Activated CD8-positive, alpha-beta memory T cell treated with anti-CD3 and anti-CD28 coated beads, Interleukin-2, amount 50 U/mL, for 48 hours (primary cell): ENCODE results near the gene ADCY4.
"Not testable (repeated sequence)": the region's sequence is repeated elsewhere in the genome, so short reads cannot be mapped to it uniquely, and the experiment has no call there.

Experiments used
- DNase-seq: peaks from one replicate; pipeline ENCODE4 v3.0.0-alpha.2; 2020

Gene ADCY4

DNA sequence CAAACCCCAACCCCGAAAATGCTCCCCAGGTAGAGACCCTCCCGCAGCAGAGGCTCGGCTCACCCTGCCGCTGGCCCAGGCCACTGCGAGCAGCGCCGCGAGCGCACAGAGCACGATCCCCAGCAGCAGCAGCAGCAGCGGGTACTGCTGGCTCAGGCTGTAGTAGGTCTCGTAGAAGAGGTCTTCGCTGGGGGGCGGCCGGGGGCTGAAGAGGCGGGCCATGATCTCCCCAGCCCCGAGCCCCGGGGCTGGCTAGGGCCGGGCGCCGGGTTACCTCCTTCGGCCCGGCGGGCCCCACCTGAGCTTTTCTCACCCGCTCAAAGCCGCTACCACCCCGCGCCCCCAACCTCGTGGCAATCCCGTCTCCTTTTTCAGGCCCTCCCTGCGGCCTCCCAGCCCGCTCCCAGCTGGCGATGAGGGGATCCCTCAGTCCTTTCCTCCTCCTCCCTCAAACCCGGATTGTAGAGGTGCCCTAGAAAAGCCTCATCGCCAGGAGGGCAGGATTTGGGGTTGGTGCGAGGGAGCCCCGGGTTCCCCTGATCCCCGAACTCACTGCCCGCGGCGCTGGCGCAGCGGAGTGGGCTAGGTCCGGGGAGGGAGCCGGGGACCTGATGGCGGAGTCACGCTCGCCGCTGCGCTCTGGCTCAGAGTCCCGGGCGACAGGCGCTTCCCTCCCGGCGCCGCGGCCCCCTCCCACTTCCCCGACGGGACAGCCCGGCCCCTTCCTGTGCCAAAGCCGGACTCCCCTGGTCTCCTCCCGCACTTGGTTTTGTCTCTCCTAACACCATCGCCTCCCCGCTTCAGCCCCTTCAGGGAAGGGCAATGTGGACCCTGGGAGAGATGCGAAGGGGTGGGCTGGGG is at the start of gene ADCY4:
Gene ADCY4 (minus strand): TSS at position 641 of the 861 bp plus-strand sequence. CDS start 419 bp downstream, at position 222.
- DNase-seq: no peak

GRCh38 chr14:24384169-24384568 is 49.3 kb upstream of the ADCY4 start:
- no peak for DNase-seq

GRCh38 chr14:24382064-24382371 is 47.1 kb upstream of the ADCY4 start:
- no peak for DNase-seq

DNA sequence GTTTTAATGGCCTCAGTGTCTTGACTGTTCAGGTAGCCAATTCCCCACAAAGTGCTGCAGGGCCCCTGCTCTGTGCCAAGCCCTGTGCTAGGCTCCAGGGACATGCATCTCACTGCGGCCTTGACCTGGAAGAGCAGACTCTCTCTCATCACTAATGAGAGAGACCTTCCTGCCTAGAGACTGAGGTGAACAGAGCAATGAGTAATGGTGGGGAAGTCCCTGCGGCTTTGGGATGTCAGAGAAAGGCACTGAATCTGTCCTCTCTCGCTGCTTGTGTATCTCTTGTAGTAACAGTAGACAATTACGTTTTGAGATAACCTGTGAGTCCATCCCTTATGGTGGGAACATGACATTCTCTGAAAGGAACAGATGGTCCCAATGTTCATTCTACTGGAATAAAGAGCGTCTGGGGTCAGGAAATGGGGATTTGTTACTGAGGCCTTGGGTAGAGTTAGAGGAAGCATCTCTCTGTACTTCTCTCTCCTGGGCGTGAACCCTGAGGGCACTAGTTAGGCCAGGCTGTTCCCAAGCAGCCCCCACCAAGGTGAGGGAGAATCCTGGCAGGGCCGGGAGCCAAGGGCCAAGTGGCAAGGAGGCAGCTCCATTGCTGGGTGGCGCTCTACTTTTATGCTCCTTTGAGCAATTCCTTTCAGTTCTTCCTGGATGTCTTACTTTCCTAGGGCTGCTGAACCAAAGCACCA is 46.6 kb upstream of the ADCY4 start:
- DNase-seq: no peak

DNA sequence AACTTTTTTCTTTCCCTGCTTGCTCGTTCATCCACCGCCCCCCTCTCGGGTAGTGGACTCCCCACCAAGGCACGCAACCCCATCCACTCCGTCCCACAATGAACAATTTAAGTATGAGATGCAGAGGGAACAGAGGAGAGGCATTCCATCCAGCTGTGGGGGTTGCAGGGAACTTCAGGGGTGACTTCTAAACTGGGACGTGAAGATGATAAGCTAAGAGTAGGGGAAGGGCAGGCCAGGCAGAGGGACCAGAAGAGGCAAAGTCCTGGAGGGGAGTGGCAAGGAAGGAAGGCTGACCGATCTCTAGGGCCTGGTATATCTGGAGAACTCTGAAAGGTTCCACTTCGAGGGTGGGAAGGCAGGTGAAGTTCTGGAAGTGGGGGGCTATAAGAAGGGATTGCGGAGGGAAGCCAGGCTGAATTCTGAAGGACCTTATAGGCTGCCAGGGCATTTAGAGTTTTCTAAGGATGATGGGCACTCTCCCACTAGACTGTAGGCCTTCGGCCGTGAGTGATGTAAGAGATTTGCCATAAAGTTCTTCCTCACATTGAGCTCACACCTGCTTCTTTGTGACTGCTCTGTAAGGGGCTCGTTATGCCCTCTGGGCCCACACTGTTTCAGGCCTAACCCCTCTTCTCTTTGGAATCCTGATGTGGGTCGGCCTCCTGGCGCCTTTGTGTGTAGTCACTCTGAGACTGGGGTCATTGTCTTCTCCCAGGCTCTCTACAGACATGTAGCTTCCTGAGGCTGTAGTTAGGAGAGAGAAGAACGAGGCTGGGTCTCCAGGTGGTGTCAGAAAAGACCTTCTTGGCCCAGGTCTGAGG is 45.2 kb upstream of the ADCY4 start:
- DNase-seq: no peak

DNA sequence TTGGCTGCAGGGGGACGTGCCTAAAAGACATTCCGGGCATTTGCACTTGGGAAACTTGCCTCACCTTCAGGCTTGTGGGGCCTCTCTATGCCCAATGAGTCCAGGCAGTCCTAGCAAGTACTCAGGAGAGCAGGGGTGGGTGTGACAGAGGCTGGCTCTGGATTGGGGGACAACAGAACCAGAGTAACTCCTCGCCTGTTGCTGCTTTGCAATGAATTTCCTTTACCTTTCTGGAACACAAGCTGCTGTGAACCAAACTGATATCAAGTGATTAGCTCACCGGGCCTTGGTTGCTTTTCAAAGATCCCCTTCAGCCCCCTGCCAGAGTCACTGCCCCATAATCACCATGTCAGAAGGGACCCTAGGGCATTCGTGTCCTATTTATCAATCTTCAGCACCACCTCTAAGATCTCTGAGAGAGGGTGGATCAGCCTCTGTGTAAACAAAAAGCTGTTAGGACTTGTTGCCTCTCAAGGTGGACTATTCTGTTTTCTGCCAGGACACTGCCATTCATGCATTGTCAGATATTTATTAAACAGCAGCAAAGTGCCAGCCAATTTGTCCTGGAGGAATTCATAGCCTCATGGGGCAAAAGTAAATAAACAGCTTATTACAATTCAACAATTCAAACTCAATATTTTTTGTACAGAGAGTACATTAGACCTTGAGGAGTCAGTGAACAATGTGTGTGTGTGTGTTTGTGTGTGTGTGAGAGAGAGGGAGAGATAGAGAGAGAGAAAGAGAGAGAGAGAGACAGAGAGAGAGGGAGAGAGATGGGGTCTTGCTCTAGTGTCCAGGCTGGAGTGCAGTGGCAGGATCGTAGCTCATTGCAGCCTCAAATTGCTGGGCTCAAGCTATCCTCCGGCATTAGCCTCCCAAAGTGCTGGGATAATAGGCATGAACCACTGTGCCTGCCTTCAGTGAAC is 44.4 kb upstream of the ADCY4 start:
- DNase-seq: no peak

DNA sequence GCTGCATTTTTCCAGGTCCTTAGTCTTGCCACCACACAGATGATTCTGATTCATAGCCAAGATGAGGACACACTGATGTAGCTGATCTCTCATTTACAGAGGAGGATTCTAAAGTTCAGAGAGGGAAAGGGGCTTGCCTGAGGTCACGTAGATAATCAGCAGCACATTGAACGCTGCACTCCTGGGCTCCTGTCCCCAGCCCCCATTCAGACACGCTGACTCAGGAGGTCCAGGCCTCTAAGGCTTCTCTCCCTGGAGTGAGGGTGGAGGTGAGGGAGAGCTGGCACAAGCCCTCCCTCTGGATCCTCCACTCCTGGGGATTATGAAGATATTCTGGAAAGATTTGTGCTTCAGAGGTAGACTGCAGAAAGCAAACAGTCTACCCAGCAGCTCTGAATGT is 43.5 kb upstream of the ADCY4 start:
- DNase-seq: no peak

DNA sequence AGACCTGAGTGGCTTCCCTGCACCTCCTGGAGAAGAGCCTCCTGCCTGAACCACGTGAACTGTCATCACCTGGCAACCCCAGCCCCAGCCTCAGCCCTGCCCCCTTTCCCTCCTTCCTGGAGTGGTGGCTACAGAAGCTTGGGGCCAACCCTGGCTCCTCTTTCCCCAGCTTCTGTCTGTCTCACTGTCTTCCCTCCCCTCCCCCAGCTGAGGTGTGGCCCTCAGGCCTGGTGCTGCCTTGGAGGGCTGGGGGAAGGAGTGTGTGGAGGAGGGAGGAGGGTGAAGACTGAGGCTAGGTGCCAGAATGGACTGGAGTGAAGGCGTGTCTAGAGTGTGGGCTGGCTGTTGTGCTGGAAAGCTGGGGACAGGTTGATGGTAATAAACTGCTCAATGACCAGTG is 42.8 kb upstream of the ADCY4 start:
- no peak for DNase-seq

- no peak for DNase-seq
Observed at GRCh38 chr14:24377126-24377525, 42.3 kb upstream of the ADCY4 start.

DNA sequence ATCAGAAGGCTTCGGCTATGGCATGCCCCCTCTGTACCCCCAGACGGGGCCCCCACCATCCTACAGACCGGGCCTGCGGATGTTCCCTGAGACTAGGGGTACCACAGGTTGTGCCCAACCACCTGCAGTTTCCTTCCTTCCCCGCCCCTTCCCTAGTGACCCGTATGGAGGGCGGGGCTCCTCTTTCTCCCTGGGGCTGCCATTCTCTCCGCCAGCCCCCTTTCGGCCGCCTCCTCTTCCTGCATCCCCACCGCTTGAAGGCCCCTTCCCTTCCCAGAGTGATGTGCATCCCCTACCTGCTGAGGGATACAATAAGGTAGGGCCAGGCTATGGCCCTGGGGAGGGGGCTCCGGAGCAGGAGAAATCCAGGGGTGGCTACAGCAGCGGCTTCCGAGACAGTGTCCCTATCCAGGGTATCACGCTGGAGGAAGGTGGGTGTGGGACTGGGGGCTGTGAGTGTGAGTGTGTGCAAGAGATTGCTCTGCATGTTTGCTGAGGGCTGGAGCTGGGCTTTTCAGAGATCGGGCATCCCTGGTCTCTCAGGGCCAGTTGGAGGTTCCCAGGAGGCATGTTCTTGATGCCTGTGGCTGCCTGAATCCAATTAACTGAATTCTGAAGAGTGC is 41.7 kb upstream of the ADCY4 start:
- DNase-seq: no peak

GRCh38 chr14:24372701-24373416 is 38.0 kb upstream of the ADCY4 start:
- no peak for DNase-seq

GRCh38 chr14:24371605-24372004 is 36.7 kb upstream of the ADCY4 start:
- not testable (repeated sequence) for DNase-seq

DNA sequence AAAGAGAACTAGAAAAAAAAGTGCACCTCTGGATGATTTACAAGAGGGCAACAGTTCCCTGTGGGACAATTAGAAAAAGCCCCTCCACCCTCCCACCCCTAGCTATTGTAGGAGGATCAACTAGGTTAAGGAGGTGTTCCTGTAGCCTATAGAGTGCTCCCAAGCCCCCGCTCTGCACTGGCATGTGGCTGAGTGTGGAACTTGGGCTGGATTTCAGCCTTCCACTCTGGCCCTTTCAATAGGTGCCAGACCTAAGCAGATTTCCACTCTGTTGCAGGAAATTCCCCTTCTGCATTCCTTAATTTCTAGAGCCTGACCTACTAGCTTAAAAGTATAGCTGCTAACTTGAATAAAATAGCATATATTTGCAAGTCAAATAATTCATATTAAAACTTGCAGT is 35.9 kb upstream of the ADCY4 start:
- DNase-seq: no peak

- no peak for DNase-seq
Observed at GRCh38 chr14:24369907-24370687, 35.2 kb upstream of the ADCY4 start.

- no peak for DNase-seq
Observed at GRCh38 chr14:24369463-24369862, 34.6 kb upstream of the ADCY4 start.

DNA sequence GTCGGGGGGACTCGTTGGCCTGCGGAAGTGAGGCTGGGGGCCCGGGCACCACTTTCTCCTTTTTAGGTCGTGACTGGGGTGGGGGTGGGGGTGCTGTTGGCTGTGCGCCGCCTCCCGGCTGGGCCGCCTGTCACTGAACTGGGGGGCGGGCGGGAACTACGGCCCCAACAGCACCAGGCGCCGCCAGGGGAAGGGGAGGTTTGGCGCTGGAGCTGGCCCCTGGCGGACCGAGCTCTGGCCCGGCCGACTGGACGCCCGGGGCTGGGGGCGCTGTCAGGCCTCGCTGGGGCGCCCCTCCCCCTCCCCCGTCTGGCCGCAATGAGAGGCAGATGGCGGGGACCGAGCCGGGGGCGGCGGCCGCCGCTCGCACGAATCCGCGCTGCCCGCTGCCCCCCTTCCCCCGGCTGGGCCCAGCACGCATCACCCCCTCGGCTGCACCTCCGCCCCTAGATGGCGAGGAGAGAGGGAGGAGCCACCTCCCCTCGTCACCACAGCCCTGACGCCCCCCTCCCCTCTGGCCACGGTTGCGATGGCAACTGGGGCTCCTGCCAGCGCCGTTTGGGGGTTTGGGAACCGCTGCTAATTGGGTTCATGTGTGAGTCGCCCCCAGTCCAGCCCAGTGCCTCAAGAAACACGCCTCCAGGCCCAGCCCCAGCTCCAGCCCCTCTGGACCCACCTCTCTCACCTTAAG is 33.8 kb upstream of the ADCY4 start:
- no peak for DNase-seq

DNA sequence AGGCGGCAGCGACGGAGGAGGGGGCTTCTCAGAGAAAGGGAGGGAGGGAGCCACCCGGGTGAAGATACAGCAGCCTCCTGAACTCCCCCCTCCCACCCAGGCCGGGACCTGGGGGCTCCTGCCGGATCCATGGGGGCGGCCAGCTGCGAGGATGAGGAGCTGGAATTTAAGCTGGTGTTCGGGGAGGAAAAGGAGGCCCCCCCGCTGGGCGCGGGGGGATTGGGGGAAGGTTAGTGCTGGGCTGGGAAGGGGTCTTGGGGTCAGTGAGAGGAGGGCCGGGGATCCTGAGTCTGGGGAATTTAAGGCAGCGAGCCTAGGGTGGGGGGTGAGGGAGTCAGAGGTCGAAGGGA is 33.3 kb upstream of the ADCY4 start:
- DNase-seq: no peak

- DNase-seq: no peak
Observed at GRCh38 chr14:24367514-24368211, 32.8 kb upstream of the ADCY4 start, which contains the start of gene NFATC4. Gene NFATC4 (plus strand): TSS chr14:24368184. CDS start chr14:24368341, 157 bp downstream.
